ENCODE results near the gene ZNF385A. TPM values are rescaled to one million over a fixed set of nuclear protein-coding genes. Genes with fewer than 3 reads are reported as not detected.

The ZNF385A gene
- total RNA-seq, result 1 to 10 TPM; 1.4 to 2.0 TPM

- no peaks in the 10 kb centered on the region for H3K27me3 Mint-ChIP-seq
- no peak within 1 kb of the TSS for H3K4me3 Mint-ChIP-seq
- peaks cover 3% of the 10 kb centered on the region for H3K4me1 Mint-ChIP-seq
- ATAC-seq (ENCODE audit: low read depth) (no peak), DNase-seq (no peak)
- peak within 1 kb of the TSS; percentile 23 for H3K27ac Mint-ChIP-seq
- POLR2A ChIA-PET, result no interaction called here
- no peaks in the 10 kb centered on the region for H3K9me3 Mint-ChIP-seq
- no peaks in the 10 kb centered on the region for H3K36me3 Mint-ChIP-seq
These were observed at the start of gene ZNF385A for GRCh38 chr12:54384591-54385041. Gene ZNF385A (minus strand): TSS chr12:54384733. CDS start chr12:54384514, 219 bp downstream.

DNA sequence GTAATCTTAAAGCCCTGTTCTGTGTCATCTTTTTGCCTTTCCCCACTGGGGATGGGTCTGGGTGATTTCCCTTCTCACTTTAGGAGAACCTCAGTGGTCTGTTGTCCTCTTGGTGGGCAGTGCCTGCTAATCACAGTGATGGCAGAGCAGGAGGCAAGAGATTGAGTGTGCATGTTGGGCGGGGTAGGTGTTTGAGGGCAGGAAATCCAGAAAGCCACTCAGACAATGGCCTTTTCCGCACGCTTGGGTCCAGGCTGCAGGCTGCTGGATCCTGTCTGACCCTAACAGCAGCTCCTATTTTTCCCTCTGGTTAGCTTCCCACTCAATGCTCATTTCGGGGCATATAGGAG lies 48.3 kb upstream of the ZNF385A start:
- DNase-seq (peak; percentile 25), ATAC-seq (ENCODE audit: low read depth) (peak; percentile 23)
- no peaks in the 10 kb centered on the region for H3K9me3 Mint-ChIP-seq
- H3K36me3 Mint-ChIP-seq, result peaks cover 1% of the 10 kb centered on the region
- peaks cover 10% of the 10 kb centered on the region for H3K27me3 Mint-ChIP-seq
- H3K27ac Mint-ChIP-seq, result no peak overlapping the region
- H3K4me3 Mint-ChIP-seq, result peak overlapping the region; percentile 66
- POLR2A ChIA-PET, result interaction anchor here (0.6 to 1.3 kb wide), 3 partner anchors 13 to 51 kb away, joined by 3 read pairs; no protein-coding TSS in a partner anchor
- H3K4me1 Mint-ChIP-seq, result peaks cover 35% of the 10 kb centered on the region

DNA sequence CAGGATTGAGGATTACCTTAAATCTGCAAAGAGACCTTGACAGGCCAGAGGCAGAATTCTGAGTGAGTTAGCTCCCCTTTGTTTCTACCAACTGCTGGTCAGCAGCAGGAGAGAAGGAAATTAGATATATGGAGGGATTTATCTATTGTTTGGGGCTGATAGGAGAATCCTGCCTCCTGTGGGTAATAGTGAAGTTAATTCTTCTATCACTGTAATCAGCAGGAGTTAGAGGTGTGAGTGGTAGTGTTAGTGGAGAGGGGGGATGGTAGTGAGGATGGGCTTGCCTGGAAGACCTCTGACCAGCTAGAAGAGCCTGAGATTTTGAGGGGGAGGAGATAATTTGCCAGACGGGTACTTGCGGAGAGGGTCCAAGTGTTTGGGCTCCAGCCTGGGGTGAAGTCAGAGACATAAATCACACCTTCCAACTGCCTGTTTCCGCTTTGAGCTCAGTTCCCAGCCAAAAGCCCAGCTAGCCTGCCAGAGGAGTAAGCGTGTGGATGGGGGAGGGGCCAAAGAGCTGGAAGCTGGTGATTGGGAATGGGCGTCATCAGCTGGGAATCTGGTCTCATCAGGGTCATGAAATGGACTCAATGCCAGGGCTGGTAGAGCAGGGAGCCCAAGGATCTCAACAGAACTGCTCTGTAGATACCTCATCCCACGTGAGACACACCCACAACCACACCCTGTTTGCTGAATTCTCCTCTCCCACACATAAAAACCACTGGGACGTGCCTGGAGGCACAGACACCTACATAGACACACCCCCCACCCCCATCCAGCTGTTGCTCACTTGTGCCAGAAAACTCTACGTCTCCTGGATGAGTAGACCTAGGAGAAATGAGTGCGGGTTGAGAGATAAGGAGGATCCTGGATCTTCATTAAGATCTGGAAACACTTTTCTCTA lies 47.6 kb upstream of the ZNF385A start:
- H3K9me3 Mint-ChIP-seq, result no peaks in the 10 kb centered on the region
- peaks cover 1% of the 10 kb centered on the region for H3K36me3 Mint-ChIP-seq
- ATAC-seq (ENCODE audit: low read depth) (peak; percentile 38), DNase-seq (peak; percentile 32)
- H3K27ac Mint-ChIP-seq, result peak overlapping the region; percentile 57
- peaks cover 38% of the 10 kb centered on the region for H3K4me1 Mint-ChIP-seq
- H3K4me3 Mint-ChIP-seq, result peak overlapping the region; percentile 66
- H3K27me3 Mint-ChIP-seq, result peaks cover 8% of the 10 kb centered on the region
- POLR2A ChIA-PET, result interaction anchor here (0.6 to 1.8 kb wide), 6 partner anchors 12 to 50 kb away, joined by 3 to 5 read pairs (median 3); no protein-coding TSS in a partner anchor

GRCh38 chr12:54430471-54431069 lies 46.0 kb upstream of the ZNF385A start:
- ATAC-seq (ENCODE audit: low read depth) (no peak), DNase-seq (no peak)
- no peaks in the 10 kb centered on the region for H3K9me3 Mint-ChIP-seq
- POLR2A ChIA-PET, result interaction anchor here (1.8 kb wide), 1 partner anchor 17 kb away, joined by 5 read pairs; no protein-coding TSS in a partner anchor
- H3K36me3 Mint-ChIP-seq, result peaks cover 1% of the 10 kb centered on the region
- no peak overlapping the region for H3K27ac Mint-ChIP-seq
- no peak overlapping the region for H3K4me3 Mint-ChIP-seq
- H3K4me1 Mint-ChIP-seq, result peaks cover 37% of the 10 kb centered on the region
- peaks cover 13% of the 10 kb centered on the region for H3K27me3 Mint-ChIP-seq

- H3K27me3 Mint-ChIP-seq, result peaks cover 20% of the 10 kb centered on the region
- H3K27ac Mint-ChIP-seq, result no peak overlapping the region
- peaks cover 37% of the 10 kb centered on the region for H3K4me1 Mint-ChIP-seq
- ATAC-seq (ENCODE audit: low read depth), result no peak
- peak; percentile 15 for DNase-seq
- peaks cover 1% of the 10 kb centered on the region for H3K36me3 Mint-ChIP-seq
- no peak overlapping the region for H3K4me3 Mint-ChIP-seq
- POLR2A ChIA-PET, result interaction anchor here (0.8 kb wide), 1 partner anchor 11 kb away, joined by 6 read pairs; the partner anchor contains the start of gene ITGA5
- no peaks in the 10 kb centered on the region for H3K9me3 Mint-ChIP-seq
These were observed 44.5 kb upstream of the ZNF385A start for GRCh38 chr12:54429014-54429471.

- Mint-ChIP-seq H3K4me3 (no peak overlapping the region), H3K4me1 (peaks cover 36% of the 10 kb centered on the region), H3K9me3 (no peaks in the 10 kb centered on the region), H3K27me3 (peaks cover 24% of the 10 kb centered on the region), H3K27ac (no peak overlapping the region), H3K36me3 (peaks cover 1% of the 10 kb centered on the region)
- peak; percentile 19 for DNase-seq
- POLR2A ChIA-PET, result interaction anchor here (1.0 to 1.5 kb wide), 2 partner anchors 12 to 15 kb away, joined by 3 to 5 read pairs; no protein-coding TSS in a partner anchor
- ATAC-seq (ENCODE audit: low read depth), result no peak
These were observed 43.8 kb upstream of the ZNF385A start for GRCh38 chr12:54428050-54429013.

- POLR2A ChIA-PET, result interaction anchor here (1.5 kb wide), 1 partner anchor 14 kb away, joined by 5 read pairs; no protein-coding TSS in a partner anchor
These were observed 42.6 kb upstream of the ZNF385A start for GRCh38 chr12:54427106-54427505.

DNA sequence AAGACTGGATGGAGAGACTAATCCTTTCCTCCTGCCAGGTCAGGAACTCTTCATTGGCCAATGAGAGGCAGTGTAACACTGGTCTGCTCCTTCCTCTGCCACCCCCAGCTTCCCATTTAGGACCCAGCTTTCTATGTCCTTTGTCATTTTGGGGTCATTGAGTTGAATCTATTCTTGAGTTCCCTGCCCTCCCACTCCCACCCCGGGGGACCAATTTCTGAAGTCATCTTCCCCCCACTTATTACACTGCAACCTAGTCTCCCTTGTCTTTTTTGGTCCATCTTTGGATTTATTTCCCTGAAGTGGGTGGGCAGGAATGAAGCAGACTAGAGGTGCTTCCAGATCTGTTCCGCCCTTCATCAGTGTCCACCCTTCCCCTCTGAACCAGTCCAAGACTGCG lies 42.2 kb upstream of the ZNF385A start:
- peak; percentile 8 for DNase-seq
- Mint-ChIP-seq H3K36me3 (peaks cover 1% of the 10 kb centered on the region), H3K9me3 (no peaks in the 10 kb centered on the region), H3K4me1 (peaks cover 24% of the 10 kb centered on the region), H3K27me3 (peaks cover 36% of the 10 kb centered on the region), H3K27ac (peak overlapping the region; percentile 14), H3K4me3 (no peak overlapping the region)
- no peak for ATAC-seq (ENCODE audit: low read depth)
- POLR2A ChIA-PET, result no interaction called here

More at GRCh38 chr12:54427106-54427505, 42.6 kb upstream of the ZNF385A start:
- H3K9me3 Mint-ChIP-seq, result no peaks in the 10 kb centered on the region
- no peak overlapping the region for H3K27ac Mint-ChIP-seq
- no peak for ATAC-seq (ENCODE audit: low read depth)
- peaks cover 1% of the 10 kb centered on the region for H3K36me3 Mint-ChIP-seq
- H3K27me3 Mint-ChIP-seq, result peaks cover 36% of the 10 kb centered on the region
- H3K4me3 Mint-ChIP-seq, result no peak overlapping the region
- H3K4me1 Mint-ChIP-seq, result peaks cover 28% of the 10 kb centered on the region
- peak; percentile 7 for DNase-seq

DNA sequence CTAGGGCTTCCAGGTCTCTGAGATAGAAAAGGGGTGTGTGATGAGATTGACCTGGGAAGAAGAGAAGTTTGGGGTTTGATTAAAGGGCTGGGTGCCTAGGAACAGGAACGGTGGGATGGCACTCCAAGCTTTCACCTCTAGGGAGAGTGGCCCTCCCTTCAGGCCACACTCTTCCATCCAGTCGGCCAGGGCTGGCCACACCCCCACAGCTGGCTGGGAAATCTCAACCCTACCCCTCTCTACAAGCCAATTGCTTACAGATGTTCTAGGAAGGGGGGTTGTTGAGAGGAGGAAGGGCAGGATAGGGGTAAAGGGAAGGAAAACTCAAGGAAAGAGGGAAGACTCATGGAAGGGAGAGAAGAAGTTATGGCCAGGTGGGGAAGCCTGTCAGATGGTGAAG lies 41.2 kb upstream of the ZNF385A start:
- H3K27ac Mint-ChIP-seq, result no peak overlapping the region
- peaks cover 41% of the 10 kb centered on the region for H3K27me3 Mint-ChIP-seq
- H3K4me3 Mint-ChIP-seq, result no peak overlapping the region
- ATAC-seq (ENCODE audit: low read depth) (no peak), DNase-seq (no peak)
- peaks cover 21% of the 10 kb centered on the region for H3K4me1 Mint-ChIP-seq
- POLR2A ChIA-PET, result no interaction called here
- H3K36me3 Mint-ChIP-seq, result peaks cover 1% of the 10 kb centered on the region
- H3K9me3 Mint-ChIP-seq, result no peaks in the 10 kb centered on the region

GRCh38 chr12:54424224-54424623 lies 39.7 kb upstream of the ZNF385A start:
- H3K36me3 Mint-ChIP-seq, result no peaks in the 10 kb centered on the region
- peaks cover 45% of the 10 kb centered on the region for H3K27me3 Mint-ChIP-seq
- no peak for ATAC-seq (ENCODE audit: low read depth)
- no peaks in the 10 kb centered on the region for H3K9me3 Mint-ChIP-seq
- peaks cover 24% of the 10 kb centered on the region for H3K4me1 Mint-ChIP-seq
- POLR2A ChIA-PET, result interaction anchor here (1.0 to 1.6 kb wide), 3 partner anchors 11 to 14 kb away, joined by 3 to 7 read pairs (median 3); no protein-coding TSS in a partner anchor
- H3K4me3 Mint-ChIP-seq, result no peak overlapping the region
- DNase-seq, result peak; percentile 11
- no peak overlapping the region for H3K27ac Mint-ChIP-seq

DNA sequence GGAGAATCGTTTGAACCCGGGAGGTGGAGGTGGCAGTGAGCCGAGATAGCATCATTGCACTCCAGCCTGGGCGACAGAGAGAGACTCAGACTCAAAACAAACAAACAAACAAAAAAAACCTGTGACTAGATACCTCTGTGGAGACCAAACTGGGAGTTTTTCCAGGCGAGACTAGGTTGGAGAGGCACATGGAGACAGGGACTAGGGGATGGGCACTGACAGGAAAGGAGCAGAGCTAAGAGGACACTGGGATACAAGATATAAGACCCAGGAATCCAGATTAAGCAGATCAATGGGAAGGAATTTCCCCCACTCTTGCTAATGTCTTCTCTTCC lies 39.2 kb upstream of the ZNF385A start:
- Mint-ChIP-seq H3K9me3 (no peaks in the 10 kb centered on the region), H3K4me1 (peaks cover 22% of the 10 kb centered on the region), H3K4me3 (no peak overlapping the region), H3K27me3 (peaks cover 45% of the 10 kb centered on the region), H3K27ac (no peak overlapping the region), H3K36me3 (no peaks in the 10 kb centered on the region)
- POLR2A ChIA-PET, result interaction anchor here (1.3 to 1.6 kb wide), 2 partner anchors 11 to 13 kb away, joined by 3 to 7 read pairs; no protein-coding TSS in a partner anchor
- ATAC-seq (ENCODE audit: low read depth) (no peak), DNase-seq (no peak)

DNA sequence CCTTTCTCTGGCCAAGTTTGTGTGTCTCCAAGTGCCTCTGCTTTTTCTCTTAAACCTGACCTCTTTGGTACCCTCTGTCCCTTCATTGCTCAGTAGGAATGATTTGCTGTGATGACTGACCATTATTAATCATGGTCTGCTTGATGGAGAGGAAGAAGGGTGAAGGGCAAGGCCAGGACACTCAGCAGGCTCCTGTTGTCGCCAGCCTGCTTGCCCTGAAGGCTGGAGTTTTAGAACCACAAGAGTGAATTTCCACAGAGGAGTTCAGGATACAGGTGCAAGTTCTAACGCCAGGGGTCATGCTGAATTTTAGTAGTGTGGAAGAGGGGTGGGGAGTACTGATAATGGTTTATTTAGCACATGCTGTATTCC lies 37.3 kb upstream of the ZNF385A start:
- ATAC-seq (ENCODE audit: low read depth) (no peak), DNase-seq (no peak)
- Mint-ChIP-seq H3K9me3 (no peaks in the 10 kb centered on the region), H3K36me3 (peaks cover 1% of the 10 kb centered on the region), H3K4me3 (no peak overlapping the region), H3K27me3 (peaks cover 45% of the 10 kb centered on the region), H3K27ac (no peak overlapping the region), H3K4me1 (peaks cover 15% of the 10 kb centered on the region)
- POLR2A ChIA-PET, result no interaction called here
